H9 (cell line): Measurements from ENCODE around the gene PODXL2. TPM values are rescaled to one million over a fixed set of nuclear protein-coding genes. Genes with fewer than 3 reads are reported as not detected.

Experiments used
- DNase-seq: peaks from one replicate; pipeline ENCODE4 v3.0.0-alpha.2; 2017
- H2AFZ ChIP-seq: one replicate; pipeline ENCODE4 v1.6.1; 2013; ENCODE audit warnings: mild to moderate bottlenecking, low read length, control low read depth, moderate library complexity
- H2AK5ac ChIP-seq: 2 replicates; pipeline ENCODE4 v1.6.1; 2013; ENCODE audit warnings: low read length, control low read depth, mixed read lengths; ENCODE audit not compliant: insufficient read length
- H2BK120ac ChIP-seq: one replicate; pipeline ENCODE4 v1.6.1; 2013; ENCODE audit warnings: low read depth, mild to moderate bottlenecking, low read length, control low read depth, inconsistent platforms; ENCODE audit not compliant: poor library complexity, severe bottlenecking
- H2BK12ac ChIP-seq: 2 replicates; pipeline ENCODE4 v1.6.1; 2013; ENCODE audit warnings: low read length, control low read depth, mixed read lengths, low read depth; ENCODE audit not compliant: insufficient read length
- H2BK15ac ChIP-seq: 2 replicates; pipeline ENCODE4 v1.6.1; 2013; ENCODE audit warnings: low read depth, low read length, control low read depth
- H2BK20ac ChIP-seq: one replicate; pipeline ENCODE4 v1.6.1; 2013; ENCODE audit warnings: low read depth, mild to moderate bottlenecking, low read length, control low read depth, inconsistent platforms; ENCODE audit not compliant: poor library complexity, severe bottlenecking
- H2BK5ac ChIP-seq: 2 replicates; pipeline ENCODE4 v1.6.1; 2013; ENCODE audit warnings: low read length, control low read depth, mixed read lengths; ENCODE audit not compliant: insufficient read length
- H3K14ac ChIP-seq: 2 replicates; pipeline ENCODE4 v1.6.1; 2013; ENCODE audit warnings: low read length, control low read depth; ENCODE audit not compliant: insufficient read depth
- H3K18ac ChIP-seq: 2 replicates; pipeline ENCODE4 v1.6.1; 2013; ENCODE audit warnings: low read depth, mild to moderate bottlenecking, mixed read lengths, low read length, control low read depth; ENCODE audit not compliant: insufficient read length
- H3K23ac ChIP-seq: 2 replicates; pipeline ENCODE4 v1.6.1; 2013; ENCODE audit warnings: low read length, control low read depth, mixed read lengths, low read depth; ENCODE audit not compliant: insufficient read length
- H3K23me2 ChIP-seq: 2 replicates; pipeline ENCODE4 v1.6.1; 2013; ENCODE audit warnings: low read depth, mild to moderate bottlenecking, mixed read lengths, low read length, control low read depth; ENCODE audit not compliant: insufficient read length, poor library complexity, severe bottlenecking
- H3K27ac ChIP-seq: 2 replicates; pipeline ENCODE4 v1.5.1; 2013; ENCODE audit warnings: low read length, control low read depth, mixed read lengths, low read depth; ENCODE audit not compliant: insufficient read length
- H3K27me3 ChIP-seq: 2 replicates; pipeline ENCODE4 v1.6.1; 2013; ENCODE audit warnings: low read length, control low read depth, inconsistent platforms; ENCODE audit not compliant: insufficient read depth
- H3K4ac ChIP-seq: 2 replicates; pipeline ENCODE4 v1.6.1; 2013; ENCODE audit warnings: low read depth, mild to moderate bottlenecking, control low read depth, inconsistent platforms, low read length, moderate library complexity
- H3K4me1 ChIP-seq: 2 replicates; pipeline ENCODE4 v1.6.1; 2013; ENCODE audit warnings: low read length, control low read depth, inconsistent platforms; ENCODE audit not compliant: insufficient read depth
- H3K4me2 ChIP-seq: 2 replicates; pipeline ENCODE4 v1.6.1; 2013; ENCODE audit warnings: low read length, control low read depth, mixed read lengths; ENCODE audit not compliant: insufficient read length, insufficient read depth
- H3K56ac ChIP-seq: 2 replicates; pipeline ENCODE4 v1.6.1; 2013; ENCODE audit warnings: low read depth, mild to moderate bottlenecking, mixed read lengths, low read length, control low read depth; ENCODE audit not compliant: insufficient read length
- H3K79me1 ChIP-seq: 2 replicates; pipeline ENCODE4 v1.6.1; 2013; ENCODE audit warnings: low read depth, mild to moderate bottlenecking, moderate library complexity, low read length, control low read depth, inconsistent platforms; ENCODE audit not compliant: insufficient read depth, poor library complexity, severe bottlenecking
- H3K79me2 ChIP-seq: 2 replicates; pipeline ENCODE4 v1.6.1; 2013; ENCODE audit warnings: low read length, control low read depth, inconsistent platforms; ENCODE audit not compliant: insufficient read depth
- H3K9ac ChIP-seq: 2 replicates; pipeline ENCODE4 v1.6.1; 2013; ENCODE audit warnings: low read length, control low read depth, mixed read lengths; ENCODE audit not compliant: insufficient read length; ENCODE audit errors: extremely low read depth
- H3K9me3 ChIP-seq: one replicate; pipeline ENCODE4 v1.6.1; 2013; ENCODE audit warnings: low read depth, low read length, inconsistent platforms; ENCODE audit not compliant: control insufficient read depth
- H3T11ph ChIP-seq: one replicate; pipeline ENCODE4 v1.6.1; 2013; ENCODE audit warnings: mild to moderate bottlenecking, low read length, control low read depth, inconsistent platforms
- H4K20me1 ChIP-seq: one replicate; pipeline ENCODE4 v1.6.1; 2013; ENCODE audit not compliant: control insufficient read depth, insufficient read length, insufficient read depth
- H4K5ac ChIP-seq: 2 replicates; pipeline ENCODE4 v1.6.1; 2013; ENCODE audit warnings: low read depth, mild to moderate bottlenecking, mixed read lengths, low read length, control low read depth; ENCODE audit not compliant: insufficient read length
- H4K8ac ChIP-seq: replicated peaks from 2 replicates; pipeline ENCODE4 v1.6.1; 2013; ENCODE audit warnings: low read length, control low read depth, mixed read lengths, low read depth; ENCODE audit not compliant: insufficient read length
- H4K91ac ChIP-seq: 2 replicates; pipeline ENCODE4 v1.6.1; 2013; ENCODE audit warnings: low read depth, mild to moderate bottlenecking, moderate library complexity, mixed read lengths, low read length, control low read depth; ENCODE audit not compliant: insufficient read length
- H3K27ac Mint-ChIP-seq, 3 experiments: 2 replicates in 2 of 3; 3 replicates in 1 of 3; pipeline ENCODE4 v1.8.0; 2020 to 2021; ENCODE audit warnings: mixed read lengths in 3 of 3, mild to moderate bottlenecking in 1 of 3, moderate library complexity in 1 of 3
- H3K27me3 Mint-ChIP-seq: 2 replicates; pipeline ENCODE4 v1.8.0; 2021; ENCODE audit warnings: low read depth, mild to moderate bottlenecking, moderate library complexity, mixed read lengths
- H3K36me3 Mint-ChIP-seq, 3 experiments: 2 replicates in 2 of 3; 3 replicates in 1 of 3; pipeline ENCODE4 v1.8.0; 2020 to 2021; ENCODE audit warnings: low read depth in 3 of 3, mixed read lengths in 3 of 3; ENCODE audit not compliant: insufficient read depth in 1 of 3
- H3K4me1 Mint-ChIP-seq, 2 experiments: 2 replicates each; pipeline ENCODE4 v1.8.0; 2020; ENCODE audit warnings: mixed read lengths in 2 of 2
- H3K4me3 Mint-ChIP-seq, 2 experiments: 2 replicates in 1 of 2; 3 replicates in 1 of 2; pipeline ENCODE4 v1.8.0; 2020 to 2021; ENCODE audit warnings: mild to moderate bottlenecking in 2 of 2, mixed read lengths in 2 of 2, moderate library complexity in 1 of 2
- H3K9me3 Mint-ChIP-seq, 2 experiments: 2 replicates in 1 of 2; 3 replicates in 1 of 2; pipeline ENCODE4 v1.8.0; 2020; ENCODE audit warnings: mild to moderate bottlenecking in 2 of 2, mixed read lengths in 2 of 2, moderate library complexity in 1 of 2
- CTCF ChIP-seq: fragments of 200-600 bp; sonication (generic); conservative IDR thresholded peaks from 3 replicates; pipeline ENCODE4 v1.8.0; 2021; ENCODE audit warnings: antibody characterized with exemption, mild to moderate bottlenecking
- WGBS: extraction: QIAGEN DNeasy Blood & Tissue Kit; methylation state at CpG from one replicate; pipeline ENCODE4 v1.1.7; 2013; ENCODE audit warnings: missing lambda C conversion rate, low lambda C conversion rate, mixed read lengths; ENCODE audit not compliant: insufficient read length; ENCODE audit errors: extremely low coverage; 5-methylcytosine and 5-hydroxymethylcytosine counted together
- total RNA-seq: library from RNA; stranded (reverse); gene quantifications from 2 replicates; pipeline ENCODE4 v1.2.1, GENCODE V29; 2021

PODXL2 gene
- total RNA-seq, 1 experiment from 2014 or later, result 24.6 TPM

- Histone ChIP-seq H4K5ac (no peak overlapping the region), H3K23ac (no peak overlapping the region), H3K14ac (no peak overlapping the region), H3K4me1 (no peaks in the 10 kb centered on the region), H2BK15ac (no peak overlapping the region), H3K4ac (no peak overlapping the region), H4K20me1 (no peaks in the 10 kb centered on the region), H2BK5ac (no peak overlapping the region), H3K79me2 (no peaks in the 10 kb centered on the region), H2BK120ac (no peak overlapping the region), H3K23me2 (peaks cover 10% of the 10 kb centered on the region), H3K4me2 (no peak overlapping the region), H3K9me3 (no peaks in the 10 kb centered on the region), H2BK20ac (no peak overlapping the region), H3T11ph (no peak overlapping the region), H4K8ac (no peak overlapping the region), H2AK5ac (no peak overlapping the region), H2AFZ (no peak overlapping the region), H3K79me1 (no peaks in the 10 kb centered on the region), H3K27ac (no peak overlapping the region), H3K56ac (no peak overlapping the region), H3K9ac (no peak overlapping the region), H3K18ac (no peak overlapping the region), H2BK12ac (no peak overlapping the region), H4K91ac (no peak overlapping the region), H3K27me3 (no peaks in the 10 kb centered on the region)
- H3K27ac Mint-ChIP-seq, result peak overlapping the region in 1 of 3 experiments; percentile 31; a peak in 1 of 7 replicates
- no peaks in the 10 kb centered on the region for H3K9me3 Mint-ChIP-seq
- H3K4me3 Mint-ChIP-seq, result no peak overlapping the region
- no peak for DNase-seq
- peaks cover 5 to 21% (median 11%) of the 10 kb centered on the region in 3 experiments for H3K36me3 Mint-ChIP-seq
- H3K27me3 Mint-ChIP-seq, result peaks cover 7% of the 10 kb centered on the region
- WGBS, result no CpG with 5 or more reads among the region's 14 CpGs
- TF ChIP-seq CTCF, result no peak
- peaks cover 10 to 12% of the 10 kb centered on the region in 2 experiments for H3K4me1 Mint-ChIP-seq
Observed at GRCh38 chr3:127669541-127670228, 40.7 kb downstream of the PODXL2 start.
